NAMALWA (cell line): ENCODE measurements around the gene PTPRN2.
"Not testable (repeated sequence)": the region's sequence is repeated elsewhere in the genome, so short reads cannot be mapped to it uniquely, and the experiment has no call there.

ENCODE experiments used
- DNase-seq: peaks from one replicate; pipeline ENCODE4 v3.0.0-alpha.2; 2015; ENCODE audit warnings: low spot score

Gene PTPRN2

DNA sequence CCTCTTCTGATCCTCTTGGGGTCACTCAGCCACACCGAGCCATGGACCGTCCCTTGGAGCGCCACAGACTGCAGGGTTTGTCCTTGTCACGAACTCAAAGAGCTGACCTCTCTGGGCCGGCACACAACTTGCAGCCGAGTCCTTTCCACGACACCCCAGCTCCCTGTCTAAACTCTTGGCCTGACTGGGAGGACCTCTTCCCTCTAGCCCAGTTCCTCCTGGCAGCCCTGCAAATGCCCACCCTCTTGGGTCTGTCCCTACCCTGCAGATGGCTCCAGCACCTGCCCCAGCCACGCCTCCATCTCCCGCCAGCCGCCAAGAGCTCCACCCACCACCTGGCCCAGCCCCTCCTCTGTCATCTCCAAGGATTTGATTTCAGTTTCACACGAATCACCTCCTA, 911.6 kb downstream of the PTPRN2 start:
- peak; percentile 43 for DNase-seq

DNA sequence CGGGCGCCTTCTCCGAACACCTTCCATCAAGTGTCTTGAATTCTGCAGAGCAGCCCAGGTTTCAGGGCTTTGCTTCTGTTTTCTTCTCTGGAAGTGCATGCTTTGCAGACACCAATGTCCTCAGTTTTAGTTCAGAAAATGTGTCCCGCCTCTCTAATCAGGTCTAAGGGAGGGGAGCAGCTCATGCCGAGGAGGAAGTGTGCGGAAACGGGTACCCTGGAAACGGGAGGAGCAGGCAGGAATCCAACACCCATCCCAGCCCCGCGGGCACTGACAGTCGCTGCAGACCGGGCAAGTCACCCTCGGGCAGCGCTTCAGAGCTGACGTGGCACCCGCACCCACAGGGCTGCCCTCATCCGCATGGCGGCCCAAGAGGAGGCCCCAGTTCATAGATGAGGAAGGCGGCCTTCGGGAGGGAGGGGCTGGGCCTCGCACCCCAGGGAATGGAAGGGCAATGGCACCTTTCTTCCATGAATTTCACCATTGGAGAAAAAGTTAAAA, 912.1 kb downstream of the PTPRN2 start:
- DNase-seq, result no peak

DNA sequence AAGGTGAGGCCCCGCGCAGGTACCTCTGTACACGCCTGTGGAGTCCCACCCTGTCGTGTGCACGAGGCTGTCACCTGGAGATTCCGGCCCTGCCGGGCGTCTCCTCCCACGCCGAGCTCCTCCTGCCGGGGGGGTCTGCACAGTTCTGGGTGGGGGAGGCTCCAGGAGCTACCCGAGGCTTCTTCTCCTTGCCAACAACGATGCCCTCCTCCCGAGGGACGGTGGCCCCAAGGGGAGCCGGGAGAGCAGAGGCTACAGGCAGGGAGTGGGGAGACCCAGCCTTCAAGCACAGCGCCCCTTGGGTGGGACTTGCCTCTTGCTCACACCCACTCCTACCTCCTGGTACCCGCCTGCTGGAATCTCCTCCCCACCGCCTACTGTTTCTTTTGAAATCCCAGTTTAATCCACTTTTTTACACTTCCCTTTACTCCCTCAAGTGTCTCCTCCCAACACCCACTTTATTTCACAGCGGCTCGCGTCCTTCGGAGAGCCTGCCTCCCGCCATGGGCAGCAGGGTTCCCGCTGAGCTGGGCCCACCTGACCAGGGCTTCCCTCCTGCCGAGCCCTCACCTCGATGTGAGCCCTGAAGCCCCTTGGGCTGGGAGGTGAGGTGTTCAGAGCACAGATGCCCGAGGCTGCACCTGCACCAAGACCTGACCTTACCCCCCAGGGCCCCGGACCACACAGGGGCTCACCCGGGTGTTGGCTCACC, 912.8 kb downstream of the PTPRN2 start:
- DNase-seq, result no peak

DNA sequence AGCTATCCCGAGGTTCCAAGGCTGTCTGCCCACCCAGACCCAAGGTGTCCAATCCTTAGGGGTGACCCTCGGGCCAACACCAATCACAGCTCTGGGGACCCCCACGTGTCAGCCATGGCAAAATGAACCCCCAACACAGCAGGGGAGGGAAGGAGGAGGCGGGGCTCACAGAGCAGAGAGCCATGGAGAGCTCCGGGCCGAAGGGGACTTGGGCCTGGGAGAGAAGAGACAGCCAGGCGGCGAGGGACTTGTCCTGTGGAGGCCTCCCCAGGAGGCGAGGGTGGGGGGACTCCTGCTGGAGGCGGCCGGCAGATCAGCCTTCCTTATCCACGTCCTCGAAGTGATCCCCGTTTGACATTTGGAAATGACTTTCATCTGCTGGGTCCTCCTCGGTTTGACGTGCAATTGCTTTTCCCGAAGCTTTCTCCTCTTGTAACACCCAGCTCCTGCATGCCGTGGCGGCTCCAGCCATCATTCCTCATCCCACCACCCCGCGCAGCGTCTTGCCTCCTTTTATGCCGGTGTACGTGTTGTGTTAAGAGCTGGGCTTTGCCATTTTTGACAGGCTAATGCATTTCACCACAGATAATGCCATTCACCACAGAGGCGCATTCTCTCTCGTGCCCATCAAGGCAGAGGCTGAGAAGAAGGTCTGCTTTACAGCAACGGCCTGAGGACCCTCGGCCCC, 913.5 kb downstream of the PTPRN2 start:
- no peak for DNase-seq

DNA sequence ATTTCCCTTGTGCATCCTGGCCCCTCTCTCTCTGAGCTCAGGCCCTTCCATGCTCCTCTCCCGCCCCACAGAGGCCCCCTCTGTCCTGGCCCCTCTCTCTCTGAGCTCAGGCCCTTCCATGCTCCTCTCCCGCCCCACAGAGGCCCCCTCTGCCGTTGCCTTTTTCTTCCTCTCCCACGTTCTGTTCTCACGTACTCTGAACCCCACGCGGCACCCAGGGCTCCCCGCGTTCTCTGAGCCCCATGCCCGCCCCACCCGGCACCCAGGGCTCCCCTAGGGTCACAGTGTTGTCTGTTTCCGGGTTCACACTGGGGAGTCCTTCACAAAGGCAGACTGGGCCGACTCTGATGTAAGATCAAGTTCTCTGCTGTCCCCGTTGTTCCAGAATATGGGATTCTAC, 914.0 kb downstream of the PTPRN2 start:
- no peak for DNase-seq

DNA sequence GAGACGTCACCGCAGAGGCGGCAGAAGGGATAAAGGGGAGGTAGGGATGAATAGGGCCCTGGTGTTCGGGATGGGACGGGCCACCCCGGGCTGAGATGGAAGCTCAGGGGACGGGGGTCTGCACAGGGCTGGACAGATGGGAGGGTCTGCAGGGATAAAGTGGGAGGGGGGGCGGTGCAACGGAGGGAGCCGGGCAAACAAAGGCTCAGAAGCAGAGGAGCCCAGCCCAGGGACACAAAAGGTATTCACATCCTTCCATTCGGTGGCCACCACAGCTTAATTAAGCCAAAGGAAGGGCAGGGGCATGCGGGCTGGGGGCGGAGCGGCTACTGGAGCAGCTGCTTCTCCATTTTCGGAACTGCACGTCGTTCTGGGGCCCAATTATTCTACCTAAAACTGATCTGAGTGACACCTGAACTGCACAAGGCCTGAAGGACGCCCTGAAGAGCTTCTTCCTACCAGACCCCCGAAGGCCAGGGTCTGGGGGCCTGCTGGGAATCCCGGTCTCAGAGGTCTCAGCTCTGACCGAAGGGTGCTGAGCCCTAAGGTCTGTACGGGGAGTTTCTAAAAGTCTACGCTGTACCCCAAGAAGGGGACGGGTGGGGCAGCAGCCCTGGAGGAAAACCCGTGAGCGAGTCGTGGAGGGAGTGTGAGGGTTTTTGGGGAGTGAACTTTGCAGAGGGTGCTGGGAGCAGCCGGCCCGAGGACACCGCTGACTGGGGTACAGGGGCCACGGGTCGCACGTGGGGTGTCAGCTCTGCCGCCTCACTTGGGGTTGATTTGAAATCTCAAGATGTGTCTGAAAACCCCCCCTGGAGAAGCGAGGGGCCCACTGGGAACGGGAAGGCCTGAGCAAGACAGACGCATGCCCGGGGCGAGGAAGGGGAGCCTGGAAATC, 916.0 kb downstream of the PTPRN2 start:
- DNase-seq, result no peak

DNA sequence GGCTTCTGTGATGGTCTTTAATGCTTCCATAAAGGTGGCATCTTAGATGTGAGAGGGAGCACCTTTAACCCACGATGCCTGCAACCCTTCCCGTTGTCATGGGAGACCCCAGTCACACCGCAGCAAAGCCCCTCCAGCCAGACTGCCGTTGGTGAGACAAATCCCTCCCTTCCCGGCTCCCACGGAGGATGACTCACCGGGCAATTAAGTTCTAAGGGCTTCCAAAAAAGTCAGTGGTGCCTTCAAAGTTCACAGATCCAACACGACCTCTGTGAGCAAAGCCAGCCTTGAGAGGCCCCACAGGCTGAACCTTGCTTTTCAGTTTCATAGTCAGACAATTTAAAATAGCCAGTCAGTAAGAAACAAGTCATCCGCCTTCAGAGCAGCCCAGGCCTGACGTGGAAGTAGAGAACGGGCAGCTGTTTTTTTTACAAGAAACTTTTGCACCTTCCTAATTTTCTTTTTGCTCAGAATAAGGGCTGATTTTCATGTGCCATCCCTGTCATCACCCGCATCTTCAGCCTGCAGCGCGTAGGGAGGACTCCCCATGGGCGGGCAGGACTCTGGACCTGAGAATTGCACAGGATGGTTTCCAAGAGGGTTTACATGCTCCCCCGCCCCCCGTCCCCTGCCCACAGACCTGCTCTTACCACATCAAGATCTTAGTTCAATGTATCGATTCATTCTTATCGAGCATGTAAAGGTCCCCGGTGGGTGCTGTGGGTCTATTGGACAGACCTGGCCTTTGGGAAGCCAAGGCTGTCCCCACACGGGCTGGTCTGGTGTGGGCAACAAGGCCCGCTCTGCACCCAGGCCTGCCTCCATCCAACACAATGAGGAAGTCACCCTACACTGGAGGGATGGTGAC, 916.9 kb downstream of the PTPRN2 start:
- DNase-seq, result peak; percentile 26

DNA sequence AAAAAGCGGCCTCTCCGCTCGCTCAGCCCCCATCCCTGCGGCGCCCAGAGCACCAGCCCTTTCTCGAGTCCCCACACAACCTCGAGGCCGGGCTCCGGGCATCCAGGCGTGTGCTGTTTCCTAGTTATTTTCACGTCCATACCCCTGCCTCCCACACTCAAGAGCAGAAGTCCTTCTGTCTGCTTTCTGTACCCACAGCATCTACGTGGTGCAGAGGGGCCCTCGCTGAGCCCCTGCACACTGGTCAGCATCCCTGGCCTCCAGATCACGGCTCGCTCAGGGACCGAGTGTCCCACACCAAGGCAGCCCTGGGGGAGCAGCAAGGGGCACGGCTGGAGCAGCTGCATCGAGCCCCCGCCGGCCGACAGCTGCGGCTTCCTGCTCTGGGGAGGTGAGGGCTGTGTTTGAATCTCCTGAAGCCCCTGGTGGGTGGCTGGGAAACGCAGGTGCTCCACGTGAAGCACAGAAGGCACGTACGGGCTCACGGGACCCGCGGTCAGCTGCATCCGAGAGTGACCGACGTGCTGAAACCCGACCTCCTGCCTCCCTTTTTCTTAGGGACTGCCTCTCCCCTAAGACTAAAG, 917.8 kb downstream of the PTPRN2 start:
- DNase-seq, result peak; percentile 65

DNA sequence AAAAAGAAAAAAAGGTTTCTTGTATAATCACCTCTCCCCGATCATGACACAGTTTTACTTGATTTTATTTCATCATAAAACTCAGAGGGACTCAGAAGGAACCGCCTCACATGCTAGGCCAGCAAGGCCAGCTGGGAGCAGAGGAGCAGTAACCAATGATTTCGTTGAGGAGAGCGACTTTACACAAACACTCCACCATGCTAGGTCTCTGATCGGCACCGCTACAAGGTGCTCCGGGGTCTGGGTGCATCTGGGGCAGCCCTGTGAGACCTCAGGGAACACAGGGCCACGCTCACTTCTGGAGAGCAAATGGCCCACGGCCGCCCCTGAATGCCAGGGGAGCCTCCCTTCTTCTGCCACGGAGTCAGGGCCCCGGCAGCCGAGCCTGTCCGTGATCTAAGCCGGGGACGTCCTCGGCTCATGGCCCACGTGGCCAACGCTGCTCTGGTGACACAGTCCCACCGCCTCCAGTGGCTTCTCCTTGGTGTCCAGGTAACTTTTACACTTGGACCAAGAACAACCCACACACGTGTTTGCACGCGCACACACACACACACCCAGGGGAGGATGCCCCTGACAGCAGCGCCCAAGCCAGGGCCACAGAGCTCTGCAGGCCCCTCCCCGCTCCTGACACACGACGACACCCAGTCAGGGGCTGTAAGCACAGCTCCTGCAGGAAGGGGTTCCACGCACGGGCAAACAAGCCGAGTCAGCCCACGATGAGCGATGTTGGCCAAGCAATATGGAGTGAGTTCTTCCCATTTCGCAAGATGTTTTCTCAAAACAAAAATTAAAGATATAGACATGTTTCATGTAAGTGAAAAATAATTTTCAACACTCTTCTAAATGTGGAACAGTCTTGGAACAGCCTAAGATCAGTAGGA, 918.5 kb downstream of the PTPRN2 start:
- peak; percentile 30 for DNase-seq

DNA sequence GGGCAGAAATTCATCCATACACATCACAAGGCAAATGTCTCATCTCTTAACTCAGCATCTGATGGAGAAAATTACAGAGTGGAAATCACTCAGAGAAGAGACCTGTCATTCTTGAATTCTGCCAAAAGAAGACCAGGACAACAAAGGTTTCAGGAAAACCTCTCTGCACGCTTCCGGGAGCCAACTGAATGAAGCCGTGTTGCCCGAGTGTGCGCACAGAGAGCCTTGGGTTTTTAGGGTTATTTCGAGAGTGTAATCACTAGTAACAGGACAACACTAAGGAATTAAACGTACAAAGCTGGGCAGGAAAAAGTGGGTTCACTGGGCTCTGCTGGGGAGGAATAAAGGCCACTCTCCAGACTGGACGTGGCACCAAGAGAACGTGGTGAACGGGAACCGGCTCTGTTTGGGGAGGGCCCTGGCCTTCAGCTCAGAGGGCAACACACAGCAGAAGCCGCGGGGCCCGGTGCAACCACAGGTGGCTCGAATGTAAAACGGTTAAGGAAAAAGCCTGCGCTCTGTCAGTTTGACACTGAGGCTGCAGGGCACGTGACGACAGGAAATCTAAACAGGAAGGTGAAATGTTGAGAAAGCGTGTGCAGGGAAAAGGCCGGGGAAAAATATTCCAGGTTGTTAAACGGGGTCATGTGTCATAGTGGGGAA, 919.3 kb downstream of the PTPRN2 start:
- DNase-seq, result peak; percentile 69

DNA sequence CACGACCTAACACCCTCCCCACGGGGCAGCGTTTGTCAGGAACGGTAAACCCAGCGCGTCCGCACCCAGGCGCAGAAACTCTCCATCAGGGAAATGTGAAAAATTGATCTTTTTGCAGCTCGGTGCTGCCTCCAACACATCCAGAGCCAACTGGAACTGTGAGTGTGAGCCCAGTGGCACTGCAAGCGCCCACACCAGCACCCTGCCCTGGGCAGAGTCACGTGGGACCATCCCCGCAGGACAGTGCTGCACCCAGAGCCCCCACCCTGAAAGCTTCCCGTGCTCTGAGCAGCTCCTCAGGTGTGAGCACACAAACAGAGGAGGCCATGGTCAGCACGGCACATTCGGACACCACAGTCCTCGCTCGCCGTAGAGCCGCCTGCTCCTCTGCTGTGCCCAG, 919.9 kb downstream of the PTPRN2 start:
- DNase-seq, result no peak

DNA sequence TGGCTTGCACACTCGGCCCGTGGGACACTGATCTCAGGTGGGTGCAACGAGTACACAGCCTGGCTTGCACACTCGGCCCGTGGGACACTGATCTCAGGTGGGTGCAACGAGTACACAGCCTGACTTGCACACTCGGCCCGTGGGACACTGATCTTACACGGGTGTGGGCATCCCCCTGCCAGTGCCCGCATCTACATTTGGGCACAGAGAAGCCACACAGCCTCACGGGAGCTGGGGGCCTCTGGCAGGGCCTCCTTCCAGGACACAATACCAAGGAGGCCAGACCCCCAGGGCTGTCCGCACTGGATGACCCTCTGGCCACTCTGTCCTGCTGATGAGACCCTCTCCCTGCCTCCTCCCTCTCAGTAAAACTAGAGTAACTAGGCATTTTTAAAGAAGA, 920.4 kb downstream of the PTPRN2 start:
- no peak for DNase-seq

DNA sequence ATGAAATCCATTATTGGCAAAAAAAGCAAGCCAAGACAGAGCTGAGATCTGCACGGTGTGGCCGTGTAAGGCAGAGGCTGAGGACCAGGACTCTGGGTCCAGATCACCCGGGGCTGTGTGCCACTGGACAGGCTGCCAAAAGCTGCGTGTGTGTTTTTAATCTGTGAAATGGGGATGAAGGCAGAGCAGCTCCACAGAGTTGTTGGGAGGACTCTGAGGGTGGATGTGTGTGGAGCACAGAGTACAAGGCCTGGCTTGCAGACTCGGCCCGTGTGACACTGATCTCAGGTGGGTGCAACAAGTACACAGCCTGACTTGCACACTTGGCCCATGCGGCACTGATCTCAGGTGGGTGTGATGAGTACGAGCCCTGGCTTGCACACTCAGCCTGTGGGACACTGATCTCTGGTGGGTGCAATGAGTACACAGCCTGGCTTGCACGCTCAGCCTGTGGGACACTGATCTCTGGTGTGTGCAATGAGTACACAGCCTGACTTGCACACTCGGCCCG, 921.0 kb downstream of the PTPRN2 start:
- DNase-seq, result no peak

DNA sequence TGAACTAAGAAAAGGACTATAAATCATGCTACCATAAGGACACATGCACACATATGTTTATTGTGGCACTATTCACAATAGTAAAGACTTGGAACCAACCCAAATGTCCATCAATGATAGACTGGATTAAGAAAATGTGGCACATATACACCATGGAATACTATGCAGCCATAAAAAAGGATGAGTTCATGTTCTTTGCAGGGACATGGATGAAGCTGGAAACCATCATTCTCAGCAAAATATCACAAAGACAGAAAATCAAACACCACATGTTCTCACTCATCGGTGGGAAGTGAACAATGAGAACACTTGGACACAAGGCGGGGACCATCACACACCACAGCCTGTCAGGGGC, 922.0 kb downstream of the PTPRN2 start:
- not testable (repeated sequence) for DNase-seq

DNA sequence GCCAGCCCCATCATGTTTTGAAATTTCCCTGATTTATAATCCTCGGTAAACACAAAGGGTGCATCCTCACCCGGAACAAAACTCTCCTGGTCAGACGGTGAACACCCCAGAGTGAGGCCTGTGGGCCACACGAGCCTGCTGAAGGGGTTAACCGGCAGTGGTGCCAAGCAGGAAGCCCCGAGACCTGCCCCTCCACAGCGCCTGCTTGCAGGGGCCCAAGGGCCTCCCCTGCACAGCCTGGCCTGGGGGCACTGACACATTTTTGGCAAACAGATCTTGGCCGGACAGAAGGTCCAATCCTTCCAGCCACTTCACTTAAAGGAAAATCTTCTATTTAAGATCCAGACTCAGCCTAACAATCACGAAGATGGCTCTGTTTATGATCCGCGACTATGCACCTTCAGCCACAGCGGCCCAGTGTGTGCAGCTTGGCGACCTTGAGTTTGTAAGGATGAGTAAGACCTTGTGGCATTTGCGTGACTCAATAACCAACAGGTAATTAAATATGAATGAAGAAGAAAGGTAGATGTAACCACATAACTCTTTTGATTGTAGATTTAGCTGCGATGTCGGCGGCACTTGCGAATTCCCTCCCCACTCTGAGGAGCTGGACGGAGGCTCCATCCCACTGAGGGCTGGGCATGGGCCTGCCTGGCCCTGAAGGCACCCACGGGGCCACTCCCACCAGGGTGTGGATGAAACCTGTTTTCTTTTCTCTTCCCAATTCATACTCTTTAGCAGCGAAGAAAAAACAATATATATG, 922.6 kb downstream of the PTPRN2 start:
- no peak for DNase-seq

DNA sequence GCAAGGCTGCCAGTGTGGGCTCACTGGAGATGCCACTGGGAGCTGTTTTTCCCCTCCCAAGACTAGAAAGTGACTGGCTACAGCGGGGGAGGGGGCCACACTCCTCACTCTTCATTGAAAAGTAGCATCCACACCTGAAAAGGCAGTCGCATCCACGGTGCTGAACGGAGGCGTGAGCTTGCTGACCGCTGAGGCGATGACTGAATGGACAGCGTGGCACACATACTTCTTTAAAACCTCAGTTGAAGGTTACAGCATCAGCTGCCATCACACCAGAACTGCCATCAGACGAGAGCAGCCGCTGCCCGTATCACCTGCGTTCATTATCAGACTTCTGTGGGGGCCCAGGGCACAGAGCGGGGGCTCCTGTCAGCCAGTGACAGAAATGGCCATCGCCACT, 923.6 kb downstream of the PTPRN2 start:
- DNase-seq, result no peak

DNA sequence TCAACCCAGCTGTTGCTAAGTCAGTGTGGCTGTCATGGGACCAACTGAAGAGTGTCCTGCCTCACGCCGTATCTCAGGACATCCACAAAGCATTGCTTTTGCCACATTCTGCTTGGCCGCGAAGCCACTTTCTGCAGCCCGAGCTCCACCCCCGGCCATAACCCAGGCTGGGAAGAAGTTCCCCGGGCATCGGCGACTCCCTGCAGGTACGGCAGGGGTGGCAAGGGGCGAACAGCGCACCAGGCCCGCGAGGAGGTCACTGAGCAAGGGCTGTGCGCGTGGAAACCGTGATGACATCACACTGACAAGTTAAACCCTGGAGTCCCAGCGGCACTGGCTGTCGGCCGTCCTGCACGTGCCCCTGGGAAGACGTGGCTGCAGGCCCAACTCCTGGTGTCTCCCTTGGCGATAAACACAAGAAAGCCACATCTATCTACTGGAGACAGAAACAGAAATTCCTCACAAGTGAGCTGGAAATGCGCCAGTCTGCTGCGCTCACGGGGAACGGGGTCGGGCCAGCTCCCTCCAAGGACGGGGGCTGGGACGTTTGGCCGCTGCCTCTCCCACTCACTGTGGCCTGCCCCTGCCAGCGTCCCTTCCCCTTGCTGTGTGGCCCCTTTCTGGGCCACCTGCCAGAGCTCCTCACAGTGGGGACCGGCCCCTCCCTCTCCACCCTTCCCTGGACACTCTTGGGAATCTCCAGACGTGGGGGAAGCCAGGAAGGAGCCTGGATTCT, 924.5 kb downstream of the PTPRN2 start:
- no peak for DNase-seq
